Cardiac fibroblast (primary cell): ENCODE results near the gene PRKCI.

Experiments used
- DNase-seq, 2 donors: peaks; one replicate each; pipeline versions ENCODE4 v3.0.0 to v3.0.0-alpha.2; 2010; ENCODE audit warnings: low read depth in 2 of 2
- H3K4me3 ChIP-seq, 2 donors: replicated peaks in 1 of 2; 1 replicate in 1 of 2; 2 replicates in 1 of 2; pipeline ENCODE4 v1.5.1; 2011; ENCODE audit warnings: low read depth in 2 of 2, low read length in 2 of 2, mild to moderate bottlenecking in 2 of 2, moderate library complexity in 1 of 2
- CTCF ChIP-seq: IDR thresholded peaks from one replicate; pipeline ENCODE4 v1.5.1; 2011; ENCODE audit warnings: low read depth, mild to moderate bottlenecking, low read length, inconsistent platforms

The PRKCI gene

GRCh38 chr3:170222647-170223541, 670 bp downstream of the PRKCI start:
- no peak for TF ChIP-seq CTCF
- peak overlapping the region; percentile 75 to 76 for H3K4me3 ChIP-seq
- DNase-seq, result peak in 1 of 2 donors; percentile 42

GRCh38 chr3:170225166-170225565, 2.9 kb downstream of the PRKCI start:
- no peak for TF ChIP-seq CTCF
- DNase-seq, result no peak
- H3K4me3 ChIP-seq, result no peak overlapping the region

- no peak for TF ChIP-seq CTCF
- peak in 1 of 2 donors; percentile 42 for DNase-seq
- H3K4me3 ChIP-seq, result no peak overlapping the region
These were observed 4.3 kb downstream of the PRKCI start for GRCh38 chr3:170226426-170226960.

GRCh38 chr3:170228093-170228766, 6.0 kb downstream of the PRKCI start:
- peak in 1 of 2 donors; percentile 47 for DNase-seq
- TF ChIP-seq CTCF, result no peak
- no peak overlapping the region for H3K4me3 ChIP-seq

GRCh38 chr3:170232266-170232665, 10.0 kb downstream of the PRKCI start:
- DNase-seq, result no peak
- TF ChIP-seq CTCF, result no peak

GRCh38 chr3:170233530-170233929, 11.3 kb downstream of the PRKCI start:
- H3K4me3 ChIP-seq, result no peak overlapping the region
- no peak for TF ChIP-seq CTCF
- peak; percentile 75 to 86 for DNase-seq

More at GRCh38 chr3:170232266-170232665, 10.0 kb downstream of the PRKCI start:
- H3K4me3 ChIP-seq, result no peak overlapping the region
